CD4-positive, alpha-beta memory T cell (primary cell): ENCODE measurements around the gene TMEM141. TPM values are rescaled to one million over a fixed set of nuclear protein-coding genes. Genes with fewer than 3 reads are reported as not detected.

Experiments used
- CTCF ChIA-PET: fragments of 350-600 bp; sonication (Branson Sonifier 250); formaldehyde crosslinking; loops from one replicate; lab custom pipeline; 2021; ENCODE audit warnings: inconsistent platforms; ENCODE audit not compliant: partially characterized antibody; lab: Charles Lee
- POLR2A ChIA-PET: fragments of 350-600 bp; sonication (Branson Sonifier 250); formaldehyde crosslinking; loops from one replicate; lab custom pipeline; 2021; ENCODE audit not compliant: partially characterized antibody; lab: Charles Lee
- DNase-seq, 5 donors: peaks; one replicate each; pipeline versions ENCODE4 v3.0.0 to v3.0.0-alpha.2; 2020 to 2022; ENCODE audit warnings: mixed read lengths in 1 of 5
- H3K27ac ChIP-seq: one replicate; pipeline ENCODE4 v1.7.0; 2013; ENCODE audit warnings: low read depth, low read length
- H3K27me3 ChIP-seq: 2 replicates; pipeline ENCODE4 v1.7.0; 2013; ENCODE audit warnings: mild to moderate bottlenecking, low read length, moderate library complexity; ENCODE audit not compliant: insufficient read depth
- H3K36me3 ChIP-seq: 2 replicates; pipeline ENCODE4 v1.7.0; 2013; ENCODE audit warnings: mild to moderate bottlenecking, low read length, moderate library complexity; ENCODE audit not compliant: insufficient read depth
- H3K4me1 ChIP-seq: 2 replicates; pipeline ENCODE4 v1.7.0; 2013; ENCODE audit warnings: mild to moderate bottlenecking, low read length, moderate library complexity; ENCODE audit not compliant: insufficient read depth
- H3K4me3 ChIP-seq, 2 donors: one replicate each; pipeline ENCODE4 v1.7.0; 2013; ENCODE audit warnings: low read length in 2 of 2, mild to moderate bottlenecking in 1 of 2
- H3K9me3 ChIP-seq, 2 donors: one replicate each; pipeline ENCODE4 v1.7.0; 2013; ENCODE audit warnings: low read length in 2 of 2, control low read depth in 1 of 2; ENCODE audit not compliant: control insufficient read depth in 1 of 2
- H3K27ac Mint-ChIP-seq, 7 donors: one replicate each; pipeline ENCODE4 v1.8.0; 2020 to 2021; ENCODE audit warnings: mixed read lengths in 7 of 7, mild to moderate bottlenecking in 6 of 7, inconsistent platforms in 3 of 7, moderate library complexity in 3 of 7
- H3K27me3 Mint-ChIP-seq, 2 donors: one replicate each; pipeline ENCODE4 v1.8.0; 2020 to 2021; ENCODE audit warnings: mixed read lengths in 2 of 2
- H3K36me3 Mint-ChIP-seq, 2 donors: one replicate each; pipeline ENCODE4 v1.8.0; 2020 to 2021; ENCODE audit warnings: mixed read lengths in 2 of 2, inconsistent platforms in 1 of 2, mild to moderate bottlenecking in 1 of 2
- H3K4me1 Mint-ChIP-seq, 4 donors: one replicate each; pipeline ENCODE4 v1.8.0; 2020 to 2021; ENCODE audit warnings: mixed read lengths in 4 of 4, mild to moderate bottlenecking in 1 of 4
- H3K4me3 Mint-ChIP-seq, 8 donors: one replicate each; pipeline ENCODE4 v1.8.0; 2020 to 2021; ENCODE audit warnings: mixed read lengths in 8 of 8, mild to moderate bottlenecking in 7 of 8, moderate library complexity in 6 of 8, inconsistent platforms in 3 of 8
- H3K9me3 Mint-ChIP-seq, 8 donors: one replicate each; pipeline ENCODE4 v1.8.0; 2020 to 2021; ENCODE audit warnings: mixed read lengths in 8 of 8, mild to moderate bottlenecking in 5 of 8, inconsistent platforms in 3 of 8, moderate library complexity in 1 of 8
- intact Hi-C: fragments of 100-400 bp; cut with micrococcal nuclease; formaldehyde crosslinking; loops from one replicate; pipeline ENCODE4 v1.15.1; 2023
- polyA plus RNA-seq, 2 donors: library from polyadenylated mRNA; unstranded; fragments of 300-500 nt; fragmentation: Illumina TruSeq; gene quantifications; one replicate each; pipeline ENCODE4 v1.2.3, GENCODE V29; 2021
- total RNA-seq, 2 experiments: library from RNA; stranded (reverse); gene quantifications; one replicate each; pipeline ENCODE4 v1.2.3, GENCODE V29; 2021

TMEM141 gene
- total and polyA plus RNA-seq, 4 experiments from 2014 or later = 34.3 to 53.4 (median 44.7) TPM

DNA sequence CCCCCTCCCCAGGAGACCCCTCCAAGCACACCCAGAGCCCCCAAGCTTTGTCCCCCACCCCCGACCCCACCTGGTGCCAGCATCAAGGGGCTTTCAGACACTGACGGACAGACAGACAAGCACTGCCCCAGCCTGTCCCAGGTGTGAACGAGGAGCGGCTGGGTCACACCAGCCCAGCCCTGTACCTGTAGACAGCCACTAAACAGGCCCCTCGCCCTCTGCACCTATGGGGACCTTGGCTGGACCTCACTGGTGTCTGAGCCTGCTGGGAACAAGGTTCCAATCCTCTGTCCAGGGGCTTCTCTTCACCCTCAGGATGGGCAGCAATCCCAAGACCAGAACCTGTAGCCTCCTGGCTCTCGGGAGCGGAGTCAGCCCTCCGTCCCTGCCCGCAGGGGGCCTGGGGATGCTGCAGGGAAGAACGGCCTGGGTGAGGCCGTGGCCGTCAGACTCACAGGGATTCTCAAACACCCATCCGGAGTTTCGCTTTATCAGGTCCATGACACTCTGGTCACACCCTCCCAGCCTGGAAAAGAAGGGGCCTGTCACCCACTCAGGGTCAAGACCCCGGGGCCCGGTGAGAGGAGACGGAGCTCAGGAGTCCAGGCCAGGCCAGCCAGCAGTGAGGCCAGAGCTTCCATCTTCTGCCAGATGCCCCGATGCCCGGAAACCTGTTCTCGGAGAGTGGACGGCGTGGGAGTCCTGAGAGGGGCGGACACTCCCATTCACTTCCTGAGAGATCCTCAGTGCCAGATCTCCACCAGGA is 45.6 kb upstream of the TMEM141 start:
- H3K9me3 Mint-ChIP-seq = peaks cover 0 to 1% (median 0%) of the 10 kb centered on the region in 8 donors

DNA sequence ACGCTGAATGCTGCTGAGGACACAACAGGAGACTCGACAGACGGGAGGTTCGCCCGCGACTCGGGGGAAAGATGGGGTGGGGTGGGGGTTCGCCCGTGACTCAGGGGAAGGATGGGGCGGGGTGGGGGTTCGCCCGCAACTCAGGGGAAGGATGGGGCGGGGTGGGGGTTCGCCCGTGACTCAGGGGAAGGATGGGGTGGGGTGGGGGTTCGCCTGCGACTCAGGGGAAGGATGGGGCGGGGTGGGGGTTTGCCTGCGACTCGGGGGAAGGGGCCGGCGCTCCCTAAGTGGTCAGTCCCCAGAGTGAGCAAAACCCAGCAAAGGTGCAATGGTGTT is 45.0 kb upstream of the TMEM141 start:
- POLR2A ChIA-PET = no interaction called here
- H3K27ac Mint-ChIP-seq = no peak overlapping the region
- H3K27me3 Mint-ChIP-seq = peaks cover 0 to 3% of the 10 kb centered on the region in 2 donors
- intact Hi-C loops = no loop called here
- H3K9me3 Mint-ChIP-seq = peaks cover 0 to 4% (median under 1%) of the 10 kb centered on the region in 8 donors
- CTCF ChIA-PET = no interaction called here
- H3K4me3 Mint-ChIP-seq = no peak overlapping the region
- Histone ChIP-seq H3K4me1 (peaks cover 11% of the 10 kb centered on the region), H3K27ac (no peak overlapping the region), H3K4me3 (no peak overlapping the region), H3K27me3 (no peaks in the 10 kb centered on the region), H3K9me3 (no peaks in the 10 kb centered on the region), H3K36me3 (no peaks in the 10 kb centered on the region)
- DNase-seq = no peak
- no peaks in the 10 kb centered on the region for H3K36me3 Mint-ChIP-seq
- H3K4me1 Mint-ChIP-seq = peaks cover 0 to 7% (median 0%) of the 10 kb centered on the region in 4 donors

More for the DNA sequence above, 45.6 kb upstream of the TMEM141 start:
- Mint-ChIP-seq H3K36me3 (no peaks in the 10 kb centered on the region), H3K27ac (no peak overlapping the region), H3K27me3 (peaks cover 0 to 3% of the 10 kb centered on the region in 2 donors), H3K4me1 (peaks cover 0 to 7% (median under 1%) of the 10 kb centered on the region in 4 donors), H3K4me3 (no peak overlapping the region)
- intact Hi-C loops = no loop called here
- peak in 1 of 5 donors; percentile 38 for DNase-seq
- Histone ChIP-seq H3K9me3 (no peaks in the 10 kb centered on the region), H3K4me1 (peaks cover 13% of the 10 kb centered on the region), H3K27ac (no peak overlapping the region), H3K27me3 (no peaks in the 10 kb centered on the region), H3K4me3 (no peak overlapping the region), H3K36me3 (no peaks in the 10 kb centered on the region)
- ChIA-PET CTCF (no interaction called here), POLR2A (interaction anchor here (0.5 to 0.7 kb wide), 2 partner anchors 19 to 45 kb away, joined by 3 read pairs; no protein-coding TSS in a partner anchor)

DNA sequence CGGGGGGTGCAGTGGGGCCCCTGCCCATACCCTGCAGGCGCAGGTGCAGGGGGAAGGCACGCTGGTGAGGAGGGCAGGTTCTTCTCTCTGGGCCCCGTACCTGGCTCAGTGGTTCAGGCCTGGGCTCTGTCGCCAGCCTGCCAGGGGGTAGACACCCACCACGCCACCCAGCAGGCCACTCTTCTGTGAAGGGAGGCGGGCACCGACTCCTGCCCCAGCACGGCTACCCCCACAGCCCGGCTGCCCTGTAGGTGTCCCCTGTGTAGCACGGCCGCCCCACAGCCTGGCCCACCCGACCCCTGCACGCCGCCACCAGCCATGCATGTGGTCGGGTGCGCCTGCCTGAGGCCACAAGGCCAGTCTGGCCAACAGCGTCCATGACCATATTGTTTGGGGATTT is 44.5 kb upstream of the TMEM141 start:
- POLR2A ChIA-PET = no interaction called here
- intact Hi-C loops = no loop called here
- Mint-ChIP-seq H3K4me3 (no peak overlapping the region), H3K36me3 (no peaks in the 10 kb centered on the region), H3K27me3 (peaks cover under 1 to 3% of the 10 kb centered on the region in 2 donors), H3K27ac (no peak overlapping the region), H3K4me1 (peaks cover 0 to 3% (median 0%) of the 10 kb centered on the region in 4 donors), H3K9me3 (peaks cover under 1 to 9% (median 5%) of the 10 kb centered on the region in 8 donors)
- Histone ChIP-seq H3K4me1 (peaks cover 6% of the 10 kb centered on the region), H3K36me3 (no peaks in the 10 kb centered on the region), H3K9me3 (no peaks in the 10 kb centered on the region), H3K27me3 (no peaks in the 10 kb centered on the region), H3K27ac (no peak overlapping the region), H3K4me3 (no peak overlapping the region)
- DNase-seq = peak in 1 of 5 donors; percentile 31
- CTCF ChIA-PET = no interaction called here

GRCh38 chr9:136747161-136748060 is 43.7 kb upstream of the TMEM141 start:
- peaks cover 3 to 17% (median 13%) of the 10 kb centered on the region in 8 donors for H3K9me3 Mint-ChIP-seq
- Histone ChIP-seq H3K27ac (no peak overlapping the region), H3K27me3 (no peaks in the 10 kb centered on the region), H3K4me3 (no peak overlapping the region), H3K36me3 (no peaks in the 10 kb centered on the region), H3K9me3 (peaks cover 0 to 6% of the 10 kb centered on the region in 2 donors), H3K4me1 (no peaks in the 10 kb centered on the region)
- ChIA-PET CTCF (no interaction called here), POLR2A (no interaction called here)
- peaks cover 3% of the 10 kb centered on the region in 2 donors for H3K27me3 Mint-ChIP-seq
- DNase-seq = peak in 1 of 5 donors; percentile 36
- intact Hi-C loops = no loop called here
- H3K4me3 Mint-ChIP-seq = no peak overlapping the region
- no peak overlapping the region for H3K27ac Mint-ChIP-seq
- H3K4me1 Mint-ChIP-seq = no peaks in the 10 kb centered on the region
- H3K36me3 Mint-ChIP-seq = peaks cover 0 to 2% of the 10 kb centered on the region in 2 donors

DNA sequence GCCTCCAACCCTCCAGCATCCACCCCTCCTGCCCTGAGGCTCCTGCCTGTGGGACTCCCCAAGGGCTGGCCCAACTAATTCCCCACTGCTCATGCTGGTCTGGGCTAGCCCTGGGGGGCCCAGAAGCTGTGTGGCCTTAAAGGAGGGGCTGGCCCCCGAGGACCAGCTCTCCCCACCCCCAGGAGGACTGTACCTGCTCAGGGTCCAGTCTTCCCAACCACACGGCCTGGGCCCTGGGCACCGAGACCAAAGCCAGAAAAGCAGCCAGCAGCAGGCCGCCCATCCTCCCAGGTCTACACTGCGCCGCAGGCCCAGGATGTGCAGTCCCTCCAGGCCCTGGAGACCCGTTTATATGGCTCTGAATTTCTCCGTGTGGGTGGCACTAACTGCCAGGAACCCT is 42.9 kb upstream of the TMEM141 start, which contains the start of gene LCN6:
Gene LCN6 (minus strand): TSS at position 325 of the 400 bp plus-strand sequence. CDS start 42 bp downstream, at position 283.
- ChIA-PET POLR2A (no interaction called here), CTCF (no interaction called here)
- intact Hi-C loops = no loop called here
- Histone ChIP-seq H3K4me3 (no peak within 1 kb of the TSS), H3K36me3 (no peaks in the 10 kb centered on the region), H3K9me3 (peaks cover 0 to 6% of the 10 kb centered on the region in 2 donors), H3K4me1 (no peaks in the 10 kb centered on the region), H3K27ac (no peak within 1 kb of the TSS), H3K27me3 (no peaks in the 10 kb centered on the region)
- H3K27ac Mint-ChIP-seq = no peak within 1 kb of the TSS
- H3K9me3 Mint-ChIP-seq = peaks cover 3 to 23% (median 17%) of the 10 kb centered on the region in 8 donors
- H3K4me3 Mint-ChIP-seq = no peak within 1 kb of the TSS
- DNase-seq = peak in 1 of 5 donors; percentile 9
- H3K27me3 Mint-ChIP-seq = peaks cover 3 to 4% of the 10 kb centered on the region in 2 donors
- H3K4me1 Mint-ChIP-seq = no peaks in the 10 kb centered on the region
- H3K36me3 Mint-ChIP-seq = peaks cover 0 to 4% of the 10 kb centered on the region in 2 donors

GRCh38 chr9:136748666-136749611 is 42.2 kb upstream of the TMEM141 start:
- Histone ChIP-seq H3K9me3 (peaks cover 0 to 6% of the 10 kb centered on the region in 2 donors), H3K36me3 (no peaks in the 10 kb centered on the region), H3K27ac (no peak overlapping the region), H3K4me1 (no peaks in the 10 kb centered on the region), H3K27me3 (no peaks in the 10 kb centered on the region), H3K4me3 (no peak overlapping the region)
- ChIA-PET CTCF (interaction anchor here (1.0 kb wide), 1 partner anchor 10 kb away, joined by 3 read pairs; the partner anchor contains the start of gene LCN8), POLR2A (no interaction called here)
- Mint-ChIP-seq H3K9me3 (peaks cover 3 to 23% (median 17%) of the 10 kb centered on the region in 8 donors), H3K27me3 (peaks cover 3 to 4% of the 10 kb centered on the region in 2 donors), H3K36me3 (peaks cover 0 to 4% of the 10 kb centered on the region in 2 donors), H3K27ac (no peak overlapping the region), H3K4me1 (no peaks in the 10 kb centered on the region), H3K4me3 (no peak overlapping the region)
- DNase-seq = peak in 1 of 5 donors; percentile 13
- intact Hi-C loops = no loop called here
